Activated B cell treated with CpG ODN at 0.5 μM for 24 hours (primary cell): ENCODE measurements around the gene PSPN. TPM values are rescaled to one million over a fixed set of nuclear protein-coding genes. Genes with fewer than 3 reads are reported as not detected.
"Not testable (repeated sequence)": the region's sequence is repeated elsewhere in the genome, so short reads cannot be mapped to it uniquely, and the experiment has no call there.

Experiments used
- ATAC-seq: fragments of 200-7000 bp; cut with Tn5 transposase; one replicate; pipeline ENCODE4 v1.10.0; 2021; ENCODE audit warnings: low read depth, mild to moderate bottlenecking, moderate library complexity
- CTCF ChIA-PET: fragments of 350-600 bp; sonication (Branson Sonifier 250); formaldehyde crosslinking; loops from one replicate; lab custom pipeline; 2021; ENCODE audit warnings: antibody characterized with exemption; lab: Charles Lee
- POLR2A ChIA-PET: fragments of 350-600 bp; sonication (Branson Sonifier 250); formaldehyde crosslinking; loops from one replicate; lab custom pipeline; 2021; ENCODE audit warnings: antibody characterized with exemption; lab: Charles Lee
- DNase-seq: peaks from one replicate; pipeline ENCODE4 v3.0.0; 2022
- H3K27ac Mint-ChIP-seq: one replicate; pipeline ENCODE4 v1.8.0; 2020; ENCODE audit warnings: mixed read lengths
- H3K27me3 Mint-ChIP-seq: one replicate; pipeline ENCODE4 v1.8.0; 2021; ENCODE audit warnings: mixed read lengths
- H3K36me3 Mint-ChIP-seq: one replicate; pipeline ENCODE4 v1.8.0; 2021; ENCODE audit warnings: low read depth, mixed read lengths
- H3K4me1 Mint-ChIP-seq: one replicate; pipeline ENCODE4 v1.8.0; 2021; ENCODE audit warnings: mixed read lengths
- H3K4me3 Mint-ChIP-seq: one replicate; pipeline ENCODE4 v1.8.0; 2020; ENCODE audit warnings: mild to moderate bottlenecking, mixed read lengths
- H3K9me3 Mint-ChIP-seq: one replicate; pipeline ENCODE4 v1.8.0; 2020; ENCODE audit warnings: mixed read lengths
- intact Hi-C: fragments of 100-400 bp; cut with micrococcal nuclease; formaldehyde crosslinking; loops from one replicate; pipeline ENCODE4 v1.15.1; 2024
- total RNA-seq: library from RNA; stranded (reverse); gene quantifications from 2 replicates; pipeline ENCODE4 v1.2.3, GENCODE V29; 2022
- TF ChIP-seq, protein P1 (sequence below): fragments of 200-600 bp; IDR thresholded peaks from one replicate; pipeline ENCODE4 v1.8.0; 2022; ENCODE audit warnings: antibody characterized with exemption, mild to moderate bottlenecking

The PSPN gene
- total RNA-seq, 1 donor from 2014 or later, result 2.4 TPM

DNA sequence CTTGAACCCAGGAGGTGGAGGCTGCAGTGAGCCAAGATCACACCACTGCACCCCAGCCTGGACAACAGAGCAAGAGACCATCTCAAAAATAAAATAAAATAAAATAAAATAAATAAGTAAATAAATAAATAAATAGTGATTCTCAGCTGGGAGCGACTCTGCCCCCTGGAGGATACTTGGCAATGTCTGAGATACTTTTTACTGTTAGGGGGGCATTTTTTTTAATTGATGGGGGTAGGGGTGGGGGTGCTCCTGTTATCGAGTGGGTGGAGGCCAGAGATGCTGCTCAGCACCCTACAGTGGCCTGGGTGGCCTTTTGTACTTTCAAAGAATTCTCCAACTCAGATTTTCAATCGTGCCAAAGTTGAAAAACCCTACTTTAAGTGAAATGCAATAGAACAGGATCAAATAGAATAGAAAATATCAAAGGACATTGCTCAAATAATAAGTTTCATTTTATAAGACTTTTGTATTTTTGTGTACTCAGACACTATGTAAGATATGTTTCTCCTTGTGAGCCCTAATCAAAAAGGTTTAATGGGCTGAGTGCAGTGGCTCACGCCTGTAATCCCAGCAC lies 21.5 kb downstream of the PSPN start:
- no peak overlapping the region for H3K27ac Mint-ChIP-seq
- H3K4me1 Mint-ChIP-seq, result no peaks in the 10 kb centered on the region
- ChIA-PET POLR2A (interaction anchor here (0.6 kb wide), 1 partner anchor 72 kb away, joined by 9 read pairs; no protein-coding TSS in a partner anchor), CTCF (no interaction called here)
- intact Hi-C loops, result no loop called here
- H3K9me3 Mint-ChIP-seq, result peaks cover 2% of the 10 kb centered on the region
- no peak for ATAC-seq
- no peaks in the 10 kb centered on the region for H3K36me3 Mint-ChIP-seq
- no peak for DNase-seq
- no peaks in the 10 kb centered on the region for H3K27me3 Mint-ChIP-seq
- TF ChIP-seq, protein P1, sequence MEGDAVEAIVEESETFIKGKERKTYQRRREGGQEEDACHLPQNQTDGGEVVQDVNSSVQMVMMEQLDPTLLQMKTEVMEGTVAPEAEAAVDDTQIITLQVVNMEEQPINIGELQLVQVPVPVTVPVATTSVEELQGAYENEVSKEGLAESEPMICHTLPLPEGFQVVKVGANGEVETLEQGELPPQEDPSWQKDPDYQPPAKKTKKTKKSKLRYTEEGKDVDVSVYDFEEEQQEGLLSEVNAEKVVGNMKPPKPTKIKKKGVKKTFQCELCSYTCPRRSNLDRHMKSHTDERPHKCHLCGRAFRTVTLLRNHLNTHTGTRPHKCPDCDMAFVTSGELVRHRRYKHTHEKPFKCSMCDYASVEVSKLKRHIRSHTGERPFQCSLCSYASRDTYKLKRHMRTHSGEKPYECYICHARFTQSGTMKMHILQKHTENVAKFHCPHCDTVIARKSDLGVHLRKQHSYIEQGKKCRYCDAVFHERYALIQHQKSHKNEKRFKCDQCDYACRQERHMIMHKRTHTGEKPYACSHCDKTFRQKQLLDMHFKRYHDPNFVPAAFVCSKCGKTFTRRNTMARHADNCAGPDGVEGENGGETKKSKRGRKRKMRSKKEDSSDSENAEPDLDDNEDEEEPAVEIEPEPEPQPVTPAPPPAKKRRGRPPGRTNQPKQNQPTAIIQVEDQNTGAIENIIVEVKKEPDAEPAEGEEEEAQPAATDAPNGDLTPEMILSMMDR, result no peak
- H3K4me3 Mint-ChIP-seq, result no peak overlapping the region

DNA sequence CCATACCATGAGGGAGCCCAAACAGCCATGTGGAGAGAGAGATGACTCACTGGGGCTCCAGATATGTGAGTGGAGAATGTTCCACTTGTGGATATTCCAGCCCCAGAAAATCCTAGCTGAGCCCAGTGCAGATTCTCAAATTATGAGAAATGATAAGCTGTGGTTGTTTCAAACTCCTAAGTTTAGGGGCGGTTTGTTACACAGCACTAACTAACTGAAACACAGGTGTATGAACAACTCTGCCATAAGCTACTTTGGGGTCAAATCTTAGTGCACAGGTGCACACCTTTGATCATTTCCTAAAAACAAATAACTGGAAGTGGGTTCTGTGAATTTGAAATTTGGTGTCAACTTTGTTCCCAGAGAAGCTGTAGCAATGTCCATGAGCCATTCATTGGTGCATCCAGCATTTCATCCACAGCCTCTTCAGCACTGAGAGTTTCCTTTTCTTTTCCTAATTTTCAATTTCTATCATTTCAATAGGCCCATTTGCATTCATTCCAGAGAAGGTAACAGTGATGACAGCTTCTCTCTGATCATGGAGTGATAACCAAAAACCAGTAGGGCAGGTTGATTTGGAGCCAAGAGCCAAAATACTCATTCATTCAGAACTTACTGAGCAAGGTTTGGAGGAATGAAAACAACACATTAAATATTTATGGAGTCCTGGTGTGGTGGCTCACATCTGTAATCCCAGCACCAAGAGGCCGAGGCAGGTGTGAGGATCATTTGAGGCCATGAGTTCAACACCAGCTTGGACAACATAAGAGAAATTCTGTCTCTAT lies 23.2 kb downstream of the PSPN start:
- CTCF ChIA-PET, result no interaction called here
- TF ChIP-seq, protein P1, result no peak
- no peaks in the 10 kb centered on the region for H3K27me3 Mint-ChIP-seq
- H3K4me1 Mint-ChIP-seq, result no peaks in the 10 kb centered on the region
- H3K36me3 Mint-ChIP-seq, result no peaks in the 10 kb centered on the region
- H3K9me3 Mint-ChIP-seq, result peaks cover 2% of the 10 kb centered on the region
- no peak for DNase-seq
- intact Hi-C loops, result no loop called here
- H3K4me3 Mint-ChIP-seq, result no peak overlapping the region
- H3K27ac Mint-ChIP-seq, result no peak overlapping the region
- POLR2A ChIA-PET, result no interaction called here
- no peak for ATAC-seq

DNA sequence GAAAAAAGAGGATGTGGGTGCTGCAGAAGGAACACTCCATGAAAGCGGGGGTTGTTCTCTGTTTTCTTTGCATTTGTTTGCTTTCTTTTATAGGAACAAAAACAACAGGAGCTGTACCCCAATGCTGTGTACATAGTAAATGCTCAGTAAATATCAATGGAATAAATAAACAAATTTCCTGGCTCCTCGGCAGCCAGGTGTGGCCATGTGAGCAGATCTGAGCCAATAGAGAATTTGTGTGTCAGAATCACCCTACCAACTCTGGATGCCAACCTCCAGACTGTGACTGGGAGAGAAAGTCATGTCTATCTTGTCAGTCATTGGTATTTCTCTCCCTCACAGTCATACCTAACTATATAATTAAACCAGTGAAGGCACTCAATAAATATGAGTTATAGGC lies 25.0 kb downstream of the PSPN start:
- ATAC-seq (no peak), DNase-seq (no peak)
- ChIA-PET POLR2A (no interaction called here), CTCF (no interaction called here)
- no peaks in the 10 kb centered on the region for H3K36me3 Mint-ChIP-seq
- no peaks in the 10 kb centered on the region for H3K27me3 Mint-ChIP-seq
- H3K4me3 Mint-ChIP-seq, result no peak overlapping the region
- H3K9me3 Mint-ChIP-seq, result peaks cover 2% of the 10 kb centered on the region
- H3K4me1 Mint-ChIP-seq, result no peaks in the 10 kb centered on the region
- intact Hi-C loops, result no loop called here
- no peak overlapping the region for H3K27ac Mint-ChIP-seq
- TF ChIP-seq, protein P1, result no peak

DNA sequence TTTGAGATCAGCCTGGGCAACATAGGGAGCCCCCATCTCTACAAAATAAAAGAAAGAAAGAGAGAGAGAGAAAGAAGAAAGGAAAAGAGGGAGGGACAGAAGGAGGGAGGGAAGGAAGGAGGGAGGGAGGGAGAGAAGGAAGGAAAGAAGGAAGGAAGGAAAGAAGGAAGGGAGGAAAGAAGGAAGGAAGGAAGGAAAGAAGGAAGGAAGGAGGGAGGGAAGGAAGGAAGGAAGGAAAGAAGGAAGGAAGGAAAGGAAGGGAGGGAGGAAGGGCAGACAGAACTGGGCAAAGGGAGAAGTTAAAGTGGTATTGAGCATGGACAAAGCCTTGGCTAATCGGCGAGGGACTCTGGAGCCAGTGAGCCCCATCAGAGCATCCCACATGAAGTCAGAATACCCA lies 26.5 kb downstream of the PSPN start:
- H3K4me1 Mint-ChIP-seq, H3K27me3 Mint-ChIP-seq, ATAC-seq, H3K9me3 Mint-ChIP-seq, H3K36me3 Mint-ChIP-seq, CTCF ChIA-PET, H3K27ac Mint-ChIP-seq, intact Hi-C loops, POLR2A ChIA-PET, DNase-seq, H3K4me3 Mint-ChIP-seq: not testable (repeated sequence)

DNA sequence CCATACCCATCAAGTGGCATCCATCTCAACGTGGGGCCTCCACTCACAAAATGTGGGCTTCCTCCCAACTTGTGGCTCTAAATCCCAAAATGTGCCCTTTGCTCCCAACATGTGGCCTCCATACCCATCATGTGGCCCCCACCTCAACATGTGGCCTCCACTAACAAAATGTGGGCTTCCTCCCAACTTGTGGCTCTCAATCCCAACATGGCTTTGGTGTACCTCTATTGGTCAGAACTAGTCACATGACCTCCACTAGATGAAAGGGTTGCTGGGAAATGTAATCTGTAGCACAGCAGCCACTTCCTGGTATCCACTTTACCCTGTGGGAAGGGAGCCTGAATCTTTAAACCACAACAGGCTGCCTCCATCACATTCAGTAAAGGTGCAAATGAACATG lies 32.3 kb downstream of the PSPN start:
- no peaks in the 10 kb centered on the region for H3K36me3 Mint-ChIP-seq
- POLR2A ChIA-PET, result no interaction called here
- peaks cover 5% of the 10 kb centered on the region for H3K4me1 Mint-ChIP-seq
- H3K9me3 Mint-ChIP-seq, result no peaks in the 10 kb centered on the region
- DNase-seq (no peak), ATAC-seq (no peak)
- no peak overlapping the region for H3K4me3 Mint-ChIP-seq
- TF ChIP-seq, protein P1, result no peak
- no peaks in the 10 kb centered on the region for H3K27me3 Mint-ChIP-seq
- CTCF ChIA-PET, result no interaction called here
- H3K27ac Mint-ChIP-seq, result no peak overlapping the region
- intact Hi-C loops, result no loop called here
